ENCODE data around the gene DDX20. TPM values are rescaled to one million over a fixed set of nuclear protein-coding genes. Genes with fewer than 3 reads are reported as not detected.
"Not testable (repeated sequence)": the region's sequence is repeated elsewhere in the genome, so short reads cannot be mapped to it uniquely, and the experiment has no call there.

Gene DDX20
- total RNA-seq, 1 experiment from 2014 or later: 10.4 TPM

GRCh38 chr1:111739925-111740765, 15.6 kb upstream of the DDX20 start:
- peak in 1 of 2 experiments; percentile 1 for TF ChIP-seq CTCF (IDR thresholded peaks at IDR 0.05; ENCODE audit: insufficient read depth in 1 of 2, low read depth in 1 of 2, low read length in 1 of 2, severe bottlenecking in 1 of 2, unreplicated experiment in 1 of 2)
- no peaks in the 10 kb centered on the region for H3K36me3 ChIP-seq (ENCODE audit: control insufficient read depth, insufficient read depth, low read length)
- BruUV-seq (replicated peaks): TSS peak; percentile 57
- POLR2A ChIA-PET: no interaction called here
- no peaks in the 10 kb centered on the region for H3K9me3 ChIP-seq
- CTCF ChIA-PET: interaction anchor here (0.6 to 1.7 kb wide), 4 partner anchors 11 to 258 kb away, joined by 3 to 10 read pairs (median 4); no protein-coding TSS in a partner anchor
- Mint-ChIP-seq H3K36me3 (ENCODE audit: insufficient read depth, unreplicated experiment) (peaks cover 16% of the 10 kb centered on the region), H3K27ac (ENCODE audit: unreplicated experiment) (peak overlapping the region; percentile 92), H3K9me3 (ENCODE audit: unreplicated experiment) (no peaks in the 10 kb centered on the region), H3K4me3 (ENCODE audit: unreplicated experiment) (peak overlapping the region; percentile 79), H3K4me1 (ENCODE audit: low read depth, unreplicated experiment) (peaks cover 16% of the 10 kb centered on the region), H3K27me3 (ENCODE audit: insufficient read depth, unreplicated experiment) (no peaks in the 10 kb centered on the region)
- peak overlapping the region; percentile 56 for H3K4me3 ChIP-seq (ENCODE audit: low read depth, low read length)
- DNase-seq: peak; percentile 69 to 78
- H3K27me3 ChIP-seq (replicated peaks; ENCODE audit: control insufficient read depth, insufficient read depth, low read length): no peaks in the 10 kb centered on the region
- intact Hi-C loops (cut with micrococcal nuclease; ENCODE audit: unreplicated experiment): loop anchor here (1.0 kb wide), 1 partner anchor 15 kb away; the partner anchor contains the start of gene DDX20
- peaks cover 4% of the 10 kb centered on the region; the same call in 1 of the 2 replicates for H3K4me1 ChIP-seq

- H3K4me3 Mint-ChIP-seq (ENCODE audit: unreplicated experiment); H3K27me3 ChIP-seq (replicated peaks; ENCODE audit: control insufficient read depth, insufficient read depth, low read length); DNase-seq; intact Hi-C loops (cut with micrococcal nuclease; ENCODE audit: unreplicated experiment); POLR2A ChIA-PET; H3K9me3 Mint-ChIP-seq (ENCODE audit: unreplicated experiment); H3K9me3 ChIP-seq; H3K4me3 ChIP-seq (ENCODE audit: low read depth, low read length); H3K36me3 ChIP-seq (ENCODE audit: control insufficient read depth, insufficient read depth, low read length); BruUV-seq (replicated peaks); H3K27me3 Mint-ChIP-seq (ENCODE audit: insufficient read depth, unreplicated experiment); H3K27ac Mint-ChIP-seq (ENCODE audit: unreplicated experiment); H3K4me1 ChIP-seq: not testable (repeated sequence)
- H3K4me1 Mint-ChIP-seq (ENCODE audit: low read depth, unreplicated experiment): peaks cover 16% of the 10 kb centered on the region
- H3K36me3 Mint-ChIP-seq (ENCODE audit: insufficient read depth, unreplicated experiment): peaks cover 16% of the 10 kb centered on the region
- CTCF ChIA-PET: interaction anchor here (1.4 kb wide), 1 partner anchor 234 kb away, joined by 4 read pairs; no protein-coding TSS in a partner anchor
Observed at GRCh38 chr1:111742292-111742691, 13.4 kb upstream of the DDX20 start.

GRCh38 chr1:111742938-111743549, 12.7 kb upstream of the DDX20 start:
- H3K4me3 Mint-ChIP-seq (ENCODE audit: unreplicated experiment): no peak overlapping the region
- no peaks in the 10 kb centered on the region for H3K9me3 Mint-ChIP-seq (ENCODE audit: unreplicated experiment)
- H3K36me3 Mint-ChIP-seq (ENCODE audit: insufficient read depth, unreplicated experiment): peaks cover 16% of the 10 kb centered on the region
- no TSS peak for BruUV-seq (replicated peaks)
- intact Hi-C loops (cut with micrococcal nuclease; ENCODE audit: unreplicated experiment): no loop called here
- no peak for DNase-seq
- no peak for TF ChIP-seq CTCF (IDR thresholded peaks at IDR 0.05; ENCODE audit: insufficient read depth in 1 of 2, low read depth in 1 of 2, low read length in 1 of 2, severe bottlenecking in 1 of 2, unreplicated experiment in 1 of 2)
- ChIA-PET CTCF (interaction anchor here (1.4 kb wide), 1 partner anchor 235 kb away, joined by 4 read pairs; no protein-coding TSS in a partner anchor), POLR2A (interaction anchor here (0.6 kb wide), 1 partner anchor 294 kb away, joined by 6 read pairs; the partner anchor contains the start of gene WDR77)
- no peaks in the 10 kb centered on the region for H3K27me3 ChIP-seq (replicated peaks; ENCODE audit: control insufficient read depth, insufficient read depth, low read length)
- peaks cover 9% of the 10 kb centered on the region for H3K4me1 Mint-ChIP-seq (ENCODE audit: low read depth, unreplicated experiment)
- H3K27me3 Mint-ChIP-seq (ENCODE audit: insufficient read depth, unreplicated experiment): no peaks in the 10 kb centered on the region
- no peak overlapping the region for H3K27ac Mint-ChIP-seq (ENCODE audit: unreplicated experiment)
- no peaks in the 10 kb centered on the region for H3K9me3 ChIP-seq
- no peaks in the 10 kb centered on the region for H3K36me3 ChIP-seq (ENCODE audit: control insufficient read depth, insufficient read depth, low read length)
- no peak overlapping the region for H3K4me3 ChIP-seq (ENCODE audit: low read depth, low read length)
- H3K4me1 ChIP-seq: no peaks in the 10 kb centered on the region; the same call in 1 of the 2 replicates
